ENCODE data around the gene MAGOHB. TPM values are rescaled to one million over a fixed set of nuclear protein-coding genes. Genes with fewer than 3 reads are reported as not detected.
"Not testable (repeated sequence)": the region's sequence is repeated elsewhere in the genome, so short reads cannot be mapped to it uniquely, and the experiment has no call there.

Gene MAGOHB
- total RNA-seq, 1 experiment from 2014 or later: 36.8 TPM

GRCh38 chr12:10574307-10574706 is 39.1 kb downstream of the MAGOHB start:
- DNase-seq (no peak), ATAC-seq (no peak)
- TF ChIP-seq CTCF (conservative IDR thresholded peaks at IDR 0.05; ENCODE audit: low read depth, low read length) (no peak), EZH2 (IDR thresholded peaks at IDR 0.05; ENCODE audit: low read length, unreplicated experiment) (no peak), EZH2phosphoT487 (IDR thresholded peaks at IDR 0.05; ENCODE audit: borderline replicate concordance, low read length) (no peak)
- CTCF ChIA-PET: no interaction called here
- Histone ChIP-seq H3K27me3 (ENCODE audit: low read length) (no peaks in the 10 kb centered on the region), H3K4me1 (ENCODE audit: insufficient read depth, low read length) (peaks cover 9% of the 10 kb centered on the region; the same call in 1 of the 2 replicates), H3K9me2 (replicated peaks; ENCODE audit: low read length) (no peaks in the 10 kb centered on the region), H3K4me3 (ENCODE audit: low read length) (no peak overlapping the region), H3K9me3 (ENCODE audit: low read length) (no peaks in the 10 kb centered on the region), H3K9ac (ENCODE audit: low read length) (no peak overlapping the region), H4K20me1 (ENCODE audit: low read length) (no peaks in the 10 kb centered on the region), H3K36me3 (ENCODE audit: low read depth, low read length) (no peaks in the 10 kb centered on the region), H3K27ac (ENCODE audit: low read length) (no peak overlapping the region), H3F3A (ENCODE audit: low read length, unreplicated experiment) (no peaks in the 10 kb centered on the region), H3K79me2 (ENCODE audit: low read length) (no peaks in the 10 kb centered on the region), H2AFZ (ENCODE audit: low read length) (no peak overlapping the region), H3K4me2 (ENCODE audit: low read length) (no peak overlapping the region)
- intact Hi-C loops (cut with micrococcal nuclease): no loop called here
- POLR2A ChIA-PET (ENCODE audit: unreplicated experiment): no interaction called here
- BruUV-seq (replicated peaks): no TSS peak

- H4K20me1 ChIP-seq (ENCODE audit: low read length); ATAC-seq; H3K4me3 ChIP-seq (ENCODE audit: low read length); H3K36me3 ChIP-seq (ENCODE audit: low read depth, low read length); BruUV-seq (replicated peaks); POLR2A ChIA-PET (ENCODE audit: unreplicated experiment); H3K4me2 ChIP-seq (ENCODE audit: low read length); H3K9ac ChIP-seq (ENCODE audit: low read length); H3F3A ChIP-seq (ENCODE audit: low read length, unreplicated experiment); H3K79me2 ChIP-seq (ENCODE audit: low read length); CTCF ChIA-PET; H3K9me2 ChIP-seq (replicated peaks; ENCODE audit: low read length); H2AFZ ChIP-seq (ENCODE audit: low read length); H3K9me3 ChIP-seq (ENCODE audit: low read length); intact Hi-C loops (cut with micrococcal nuclease); H3K27me3 ChIP-seq (ENCODE audit: low read length); H3K4me1 ChIP-seq (ENCODE audit: insufficient read depth, low read length): not testable (repeated sequence)
- DNase-seq: peak; percentile 68
- H3K27ac ChIP-seq (ENCODE audit: low read length): 0 out of 2 replicates have a peak overlapping the region, but pooled peaks have one; percentile 39
Observed at GRCh38 chr12:10572021-10572490, 41.4 kb downstream of the MAGOHB start.

- H3K9me3 ChIP-seq (ENCODE audit: low read length): no peaks in the 10 kb centered on the region
- H3K4me1 ChIP-seq (ENCODE audit: insufficient read depth, low read length): peaks cover 9% of the 10 kb centered on the region; the same call in 1 of the 2 replicates
- no peaks in the 10 kb centered on the region for H3F3A ChIP-seq (ENCODE audit: low read length, unreplicated experiment)
- CTCF ChIA-PET: no interaction called here
- no TSS peak for BruUV-seq (replicated peaks)
- DNase-seq (no peak), ATAC-seq (no peak)
- no peak overlapping the region for H3K27ac ChIP-seq (ENCODE audit: low read length)
- H4K20me1 ChIP-seq (ENCODE audit: low read length): no peaks in the 10 kb centered on the region
- H3K79me2 ChIP-seq (ENCODE audit: low read length): no peaks in the 10 kb centered on the region
- H3K36me3 ChIP-seq (ENCODE audit: low read depth, low read length): no peaks in the 10 kb centered on the region
- H2AFZ ChIP-seq (ENCODE audit: low read length): no peak overlapping the region
- no peak overlapping the region for H3K4me3 ChIP-seq (ENCODE audit: low read length)
- no peak overlapping the region for H3K4me2 ChIP-seq (ENCODE audit: low read length)
- POLR2A ChIA-PET (ENCODE audit: unreplicated experiment): no interaction called here
- H3K27me3 ChIP-seq (ENCODE audit: low read length): no peaks in the 10 kb centered on the region
- intact Hi-C loops (cut with micrococcal nuclease): no loop called here
- H3K9ac ChIP-seq (ENCODE audit: low read length): no peak overlapping the region
- no peaks in the 10 kb centered on the region for H3K9me2 ChIP-seq (replicated peaks; ENCODE audit: low read length)
- TF ChIP-seq EZH2 (IDR thresholded peaks at IDR 0.05; ENCODE audit: low read length, unreplicated experiment) (no peak), CTCF (conservative IDR thresholded peaks at IDR 0.05; ENCODE audit: low read depth, low read length) (no peak), EZH2phosphoT487 (IDR thresholded peaks at IDR 0.05; ENCODE audit: borderline replicate concordance, low read length) (no peak)
Observed at GRCh38 chr12:10571141-10571540, 42.3 kb downstream of the MAGOHB start.
